B cell (primary cell): ENCODE measurements around the gene DIPK1B. TPM values are rescaled to one million over a fixed set of nuclear protein-coding genes. Genes with fewer than 3 reads are reported as not detected.

Experiments used
- ATAC-seq: fragments of 200-7000 bp; cut with Tn5 transposase; one replicate; pipeline ENCODE4 v1.10.0; 2021; ENCODE audit warnings: low read depth, mild to moderate bottlenecking, moderate number of reproducible peaks, moderate library complexity
- CTCF ChIA-PET: fragments of 350-600 bp; sonication (Branson Sonifier 250); formaldehyde crosslinking; loops from one replicate; lab custom pipeline; 2021; ENCODE audit warnings: antibody characterized with exemption, inconsistent platforms; lab: Charles Lee
- POLR2A ChIA-PET: fragments of 350-600 bp; sonication (Branson Sonifier 250); formaldehyde crosslinking; loops from one replicate; lab custom pipeline; 2021; ENCODE audit warnings: antibody characterized with exemption; lab: Charles Lee
- DNase-seq: peaks from one replicate; pipeline ENCODE4 v3.0.0; 2013
- H2AFZ ChIP-seq: 2 replicates; pipeline ENCODE4 v1.6.1; 2012; ENCODE audit warnings: mild to moderate bottlenecking, low read depth, low read length; ENCODE audit not compliant: insufficient read depth, poor library complexity, severe bottlenecking
- H3K27ac ChIP-seq, 2 donors: 1 replicate in 1 of 2; 2 replicates in 1 of 2; pipeline ENCODE4 v1.5.1; 2012 to 2013; ENCODE audit warnings: low read length in 2 of 2, mild to moderate bottlenecking in 2 of 2, moderate library complexity in 1 of 2
- H3K27me3 ChIP-seq, 4 experiments: fragments of 200-600 bp in 1 of 4; sonication (generic) in 1 of 4; replicated peaks in 1 of 4; 1 replicate in 2 of 4; 2 replicates in 2 of 4; pipeline versions ENCODE4 v1.6.1 to v1.7.0; 2013 to 2016; ENCODE audit warnings: low read length in 3 of 4, mild to moderate bottlenecking in 2 of 4, mixed read lengths in 1 of 4, moderate library complexity in 1 of 4; ENCODE audit not compliant: insufficient read depth in 4 of 4, control insufficient read depth in 3 of 4; ENCODE audit errors: control extremely low read depth in 1 of 4
- H3K36me3 ChIP-seq, 2 experiments: replicated peaks in 1 of 2; 1 replicate in 1 of 2; 2 replicates in 1 of 2; pipeline versions ENCODE4 v1.6.1 to v1.7.1; 2013; ENCODE audit warnings: low read length in 1 of 2; ENCODE audit not compliant: insufficient read depth in 2 of 2, control insufficient read depth in 1 of 2; ENCODE audit errors: control extremely low read depth in 1 of 2, extremely low read depth in 1 of 2
- H3K4me1 ChIP-seq, 2 donors: fragments of 200-600 bp in 1 of 2; sonication (generic) in 1 of 2; 1 replicate in 1 of 2; 2 replicates in 1 of 2; pipeline versions ENCODE4 v1.5.1 to v1.6.1; 2013 to 2017; ENCODE audit warnings: low read length in 2 of 2; ENCODE audit not compliant: control insufficient read depth in 2 of 2, insufficient read depth in 2 of 2
- H3K4me2 ChIP-seq: replicated peaks from 2 replicates; pipeline ENCODE3; 2012; ENCODE audit warnings: mild to moderate bottlenecking, low read depth, low read length; ENCODE audit not compliant: poor library complexity, severe bottlenecking
- H3K4me3 ChIP-seq, 5 experiments: fragments of 200-600 bp in 1 of 5; sonication (generic) in 1 of 5; 1 replicate in 3 of 5; 2 replicates in 2 of 5; pipeline versions ENCODE4 v1.5.1 to v1.7.0; 2011 to 2016; ENCODE audit warnings: low read length in 4 of 5, mild to moderate bottlenecking in 4 of 5, low read depth in 2 of 5, control low read depth in 1 of 5, moderate library complexity in 1 of 5; ENCODE audit not compliant: insufficient read depth in 1 of 5; ENCODE audit errors: control extremely low read depth in 1 of 5, extremely low read depth in 1 of 5
- H3K79me2 ChIP-seq: fragments of 200-600 bp; sonication (generic); one replicate; pipeline ENCODE4 v1.6.0; 2016; ENCODE audit warnings: low read length; ENCODE audit not compliant: control insufficient read depth, insufficient read depth
- H3K9ac ChIP-seq: fragments of 200-600 bp; sonication (generic); 2 replicates; pipeline ENCODE4 v1.6.1; 2017; ENCODE audit warnings: mild to moderate bottlenecking, low read length, moderate library complexity
- H3K9me3 ChIP-seq, 3 donors: one replicate each; pipeline versions ENCODE4 v1.6.1 to v1.7.1; 2013; ENCODE audit warnings: low read length in 2 of 3; ENCODE audit not compliant: control insufficient read depth in 2 of 3, insufficient read depth in 1 of 3; ENCODE audit errors: control extremely low read depth in 1 of 3
- H4K20me1 ChIP-seq: 2 replicates; pipeline ENCODE4 v1.6.0; 2012; ENCODE audit warnings: mild to moderate bottlenecking, low read length; ENCODE audit not compliant: insufficient read depth, control insufficient read depth, poor library complexity, severe bottlenecking
- H3K27ac Mint-ChIP-seq: one replicate; pipeline ENCODE4 v1.8.0; 2021; ENCODE audit warnings: mixed read lengths
- H3K27me3 Mint-ChIP-seq: one replicate; pipeline ENCODE4 v1.8.0; 2021; ENCODE audit warnings: mixed read lengths
- H3K4me1 Mint-ChIP-seq: one replicate; pipeline ENCODE4 v1.8.0; 2021; ENCODE audit warnings: mixed read lengths
- H3K4me3 Mint-ChIP-seq: one replicate; pipeline ENCODE4 v1.8.0; 2021; ENCODE audit warnings: mixed read lengths
- H3K9me3 Mint-ChIP-seq: one replicate; pipeline ENCODE4 v1.8.0; 2022; ENCODE audit warnings: mixed read lengths; ENCODE audit not compliant: insufficient read depth
- EZH2 ChIP-seq: IDR thresholded peaks from 2 replicates; pipeline ENCODE4 v1.6.1; 2012; ENCODE audit warnings: borderline replicate concordance, low read depth, mild to moderate bottlenecking, moderate library complexity, low read length; ENCODE audit not compliant: insufficient read depth, poor library complexity, severe bottlenecking
- WGBS: methylation state at CpG from one replicate; pipeline ENCODE4 v1.1.5; 2013; ENCODE audit warnings: missing lambda C conversion rate; ENCODE audit not compliant: insufficient coverage; 5-methylcytosine and 5-hydroxymethylcytosine counted together
- intact Hi-C: fragments of 100-400 bp; cut with micrococcal nuclease; formaldehyde crosslinking; loops from one replicate; pipeline ENCODE4 v1.10.0; 2022
- polyA plus RNA-seq: library from polyadenylated mRNA; depleted of rRNA; stranded (reverse); fragments of >200 nt; gene quantifications from 2 replicates; pipeline ENCODE4 v1.2.3, GENCODE V29; 2012
- total RNA-seq, 2 donors: library from RNA; stranded (reverse); fragments of 120-200 nt in 1 of 2; gene quantifications; 1 replicate in 1 of 2; 2 replicates in 1 of 2; pipeline versions ENCODE4 v1.2.3 to v1.2.4, GENCODE V29; 2013 to 2022
- TF ChIP-seq, protein P1 (sequence below): fragments of 200-600 bp; IDR thresholded peaks from one replicate; pipeline ENCODE4 v1.8.0; 2022; ENCODE audit warnings: antibody characterized with exemption, mild to moderate bottlenecking

Gene DIPK1B
- total and polyA plus RNA-seq, 2 donors (not counting 1 experiment from before 2014, with no cell fraction given) = 9.6 TPM

DNA sequence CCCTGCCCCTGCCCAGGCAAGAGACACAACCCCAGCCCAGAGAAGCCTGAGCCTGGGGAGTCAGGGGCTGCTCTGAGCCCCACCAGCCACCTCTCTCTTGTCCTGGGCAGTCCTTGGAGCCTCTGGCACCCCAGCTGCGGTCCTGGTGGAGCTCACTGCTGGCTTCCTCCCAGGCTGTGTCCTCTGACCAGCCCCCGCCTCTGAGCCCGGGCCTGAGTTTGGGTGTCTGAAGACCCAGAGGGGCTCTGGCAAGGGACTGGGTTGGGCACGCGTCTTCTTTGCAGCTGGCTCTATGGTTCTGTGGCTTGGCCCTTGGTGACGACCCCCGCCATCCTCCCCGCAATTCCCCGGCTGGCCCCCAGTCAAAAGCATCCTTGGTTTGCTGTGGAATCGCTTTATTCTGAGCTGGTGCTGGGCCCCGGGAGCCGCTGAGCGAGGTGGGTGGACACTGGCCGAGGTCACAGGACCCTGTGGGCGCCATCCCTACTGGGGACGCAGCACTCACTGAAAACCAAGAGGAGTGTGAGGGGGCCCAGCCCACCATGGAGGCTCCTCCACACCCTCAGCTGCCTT, 31.4 kb downstream of the DIPK1B start:
- Mint-ChIP-seq H3K4me1 (peaks cover 56% of the 10 kb centered on the region), H3K4me3 (peak overlapping the region; percentile 91), H3K9me3 (no peaks in the 10 kb centered on the region), H3K27ac (peak overlapping the region; percentile 80), H3K27me3 (no peaks in the 10 kb centered on the region)
- Histone ChIP-seq H3K4me1 (peaks cover 33 to 64% of the 10 kb centered on the region in 2 donors), H3K9ac (no peak overlapping the region), H3K9me3 (no peaks in the 10 kb centered on the region), H3K36me3 (peaks cover 0 to 12% of the 10 kb centered on the region in 2 experiments), H3K79me2 (peaks cover 36% of the 10 kb centered on the region), H2AFZ (no peak overlapping the region), H3K4me2 (peak overlapping the region; percentile 91), H3K27me3 (no peaks in the 10 kb centered on the region), H4K20me1 (peaks cover 26% of the 10 kb centered on the region), H3K4me3 (no peak overlapping the region), H3K27ac (no peak overlapping the region)
- no peak for DNase-seq
- POLR2A ChIA-PET = interaction anchor here (1.3 to 2.3 kb wide), 2 partner anchors 14 kb away, joined by 3 to 12 read pairs; no protein-coding TSS in a partner anchor
- ATAC-seq = no peak
- no peak for TF ChIP-seq EZH2
- TF ChIP-seq, protein P1, sequence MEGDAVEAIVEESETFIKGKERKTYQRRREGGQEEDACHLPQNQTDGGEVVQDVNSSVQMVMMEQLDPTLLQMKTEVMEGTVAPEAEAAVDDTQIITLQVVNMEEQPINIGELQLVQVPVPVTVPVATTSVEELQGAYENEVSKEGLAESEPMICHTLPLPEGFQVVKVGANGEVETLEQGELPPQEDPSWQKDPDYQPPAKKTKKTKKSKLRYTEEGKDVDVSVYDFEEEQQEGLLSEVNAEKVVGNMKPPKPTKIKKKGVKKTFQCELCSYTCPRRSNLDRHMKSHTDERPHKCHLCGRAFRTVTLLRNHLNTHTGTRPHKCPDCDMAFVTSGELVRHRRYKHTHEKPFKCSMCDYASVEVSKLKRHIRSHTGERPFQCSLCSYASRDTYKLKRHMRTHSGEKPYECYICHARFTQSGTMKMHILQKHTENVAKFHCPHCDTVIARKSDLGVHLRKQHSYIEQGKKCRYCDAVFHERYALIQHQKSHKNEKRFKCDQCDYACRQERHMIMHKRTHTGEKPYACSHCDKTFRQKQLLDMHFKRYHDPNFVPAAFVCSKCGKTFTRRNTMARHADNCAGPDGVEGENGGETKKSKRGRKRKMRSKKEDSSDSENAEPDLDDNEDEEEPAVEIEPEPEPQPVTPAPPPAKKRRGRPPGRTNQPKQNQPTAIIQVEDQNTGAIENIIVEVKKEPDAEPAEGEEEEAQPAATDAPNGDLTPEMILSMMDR = no peak
- intact Hi-C loops = loop anchor here (2.0 kb wide), 1 partner anchor 15 kb away; the partner anchor contains the start of gene LCN8
- WGBS = 93% methylated on average over 14 of the region's 16 CpGs
- CTCF ChIA-PET = interaction anchor here (0.6 to 3.3 kb wide), 5 partner anchors 14 to 340 kb away, joined by 3 to 18 read pairs (median 9); partner anchors contain the start of gene LCN8

DNA sequence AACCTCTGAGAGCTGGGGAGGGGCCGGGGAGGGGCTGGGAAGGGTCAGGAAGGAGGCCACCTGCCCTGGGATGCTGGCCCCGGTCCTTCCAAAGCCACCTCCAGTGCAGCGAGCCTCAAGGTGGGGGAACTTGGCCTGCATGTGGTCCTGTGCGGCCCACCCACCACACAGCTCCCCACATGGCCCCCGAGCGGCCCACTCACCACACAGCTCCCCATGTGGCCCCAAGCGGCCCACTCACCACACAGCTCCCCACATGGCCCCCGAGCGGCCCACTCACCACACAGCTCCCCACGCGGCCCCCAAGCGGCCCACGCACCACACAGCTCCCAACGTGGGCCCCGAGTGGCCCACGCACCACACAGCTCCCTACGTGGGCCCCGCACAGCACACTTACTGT, 32.4 kb downstream of the DIPK1B start:
- DNase-seq (no peak), ATAC-seq (no peak)
- Histone ChIP-seq H3K79me2 (peaks cover 36% of the 10 kb centered on the region), H3K27ac (no peak overlapping the region), H3K4me2 (no peak overlapping the region), H3K27me3 (no peaks in the 10 kb centered on the region), H3K4me3 (no peak overlapping the region), H3K4me1 (peaks cover 43 to 74% of the 10 kb centered on the region in 2 donors), H4K20me1 (peaks cover 15% of the 10 kb centered on the region), H2AFZ (no peak overlapping the region), H3K36me3 (peaks cover 0 to 3% of the 10 kb centered on the region in 2 experiments), H3K9ac (no peak overlapping the region), H3K9me3 (peaks cover 0 to 2% (median 0%) of the 10 kb centered on the region in 3 donors)
- POLR2A ChIA-PET = interaction anchor here (1.2 to 2.3 kb wide), 4 partner anchors 10 to 18 kb away, joined by 4 to 12 read pairs (median 10); partner anchors contain the start of gene LCN8
- H3K4me3 Mint-ChIP-seq = no peak overlapping the region
- peak overlapping the region; percentile 59 for H3K27ac Mint-ChIP-seq
- H3K27me3 Mint-ChIP-seq = no peaks in the 10 kb centered on the region
- intact Hi-C loops = no loop called here
- CTCF ChIA-PET = interaction anchor here (2.5 to 3.3 kb wide), 2 partner anchors 16 to 22 kb away, joined by 9 to 18 read pairs; no protein-coding TSS in a partner anchor
- peaks cover 67% of the 10 kb centered on the region for H3K4me1 Mint-ChIP-seq
- TF ChIP-seq, protein P1 = no peak
- no peak for TF ChIP-seq EZH2
- no peaks in the 10 kb centered on the region for H3K9me3 Mint-ChIP-seq
- WGBS = 83% methylated on average over 11 of the region's 18 CpGs
